GM21576 (cell line): ENCODE data around the gene CCSER1.
"Not testable (repeated sequence)": the region's sequence is repeated elsewhere in the genome, so short reads cannot be mapped to it uniquely, and the experiment has no call there.

Experiments used
- ATAC-seq: cut with Tn5 transposase; IDR thresholded peaks from one replicate; pipeline ENCODE4 v1.9.1; 2021; ENCODE audit warnings: mild to moderate bottlenecking, moderate library complexity; ENCODE audit not compliant: unreplicated experiment

Gene CCSER1

GRCh38 chr4:90641861-90642599 lies 514.8 kb downstream of the CCSER1 start:
- ATAC-seq: no peak

DNA sequence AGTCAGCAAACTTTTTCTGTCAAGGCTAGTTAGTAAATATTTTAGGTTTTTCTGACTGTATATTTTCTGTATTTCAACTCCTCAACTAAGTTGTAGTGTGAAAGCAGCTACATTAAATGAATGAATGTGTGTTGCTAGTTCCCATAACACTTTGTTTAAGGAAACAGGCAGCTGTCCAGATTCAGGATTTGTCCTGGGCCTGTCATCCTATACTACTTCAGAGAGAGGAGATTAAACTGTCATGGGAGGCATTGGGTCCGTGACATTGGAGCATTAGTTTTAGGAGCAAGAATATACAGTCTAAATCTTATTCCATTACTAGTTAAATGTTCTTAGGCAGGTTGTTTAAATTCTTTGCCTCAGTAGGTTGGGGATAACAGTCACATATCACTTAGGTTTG lies 516.0 kb downstream of the CCSER1 start:
- ATAC-seq: no peak

- no peak for ATAC-seq
Observed at GRCh38 chr4:90648311-90648710, 521.1 kb downstream of the CCSER1 start.

DNA sequence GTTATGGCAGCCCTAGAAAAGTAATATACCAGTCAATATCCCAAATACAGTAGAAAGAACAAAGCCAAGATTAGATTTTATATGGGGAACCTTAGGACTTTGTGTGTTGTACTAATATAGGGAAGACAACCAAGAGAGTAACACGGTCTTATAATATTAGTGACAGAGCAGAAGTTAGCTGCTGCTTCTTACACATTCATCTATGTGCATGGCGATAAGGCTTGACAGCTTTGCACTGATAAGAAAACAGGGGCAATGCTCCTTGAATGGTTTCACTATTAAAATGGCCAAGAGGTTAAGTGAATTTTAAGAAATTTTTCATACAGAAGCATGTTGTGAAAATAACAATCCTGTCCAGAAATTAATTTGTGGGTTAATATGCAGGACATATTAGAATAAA lies 521.6 kb downstream of the CCSER1 start:
- ATAC-seq: no peak

GRCh38 chr4:90660672-90661071 lies 533.5 kb downstream of the CCSER1 start:
- no peak for ATAC-seq

DNA sequence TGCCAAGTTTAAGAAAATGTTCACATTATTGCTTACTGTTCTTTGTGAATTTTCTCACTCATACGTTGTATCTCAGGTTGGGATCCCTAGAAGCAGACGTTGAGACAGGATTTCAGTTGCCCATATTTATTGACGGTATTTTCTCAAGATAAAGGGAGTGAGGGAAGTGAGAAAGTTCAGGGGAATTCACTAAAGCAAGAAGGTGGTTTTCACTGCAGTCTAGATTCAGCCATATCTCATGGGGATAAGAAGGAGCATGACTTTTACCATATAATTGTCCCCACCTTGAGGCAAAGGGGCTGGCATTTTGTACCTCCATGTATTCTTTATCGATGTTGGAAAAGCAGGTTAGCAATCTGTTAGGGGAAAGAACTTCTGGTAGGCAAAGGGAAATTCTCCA lies 543.0 kb downstream of the CCSER1 start:
- ATAC-seq: no peak

DNA sequence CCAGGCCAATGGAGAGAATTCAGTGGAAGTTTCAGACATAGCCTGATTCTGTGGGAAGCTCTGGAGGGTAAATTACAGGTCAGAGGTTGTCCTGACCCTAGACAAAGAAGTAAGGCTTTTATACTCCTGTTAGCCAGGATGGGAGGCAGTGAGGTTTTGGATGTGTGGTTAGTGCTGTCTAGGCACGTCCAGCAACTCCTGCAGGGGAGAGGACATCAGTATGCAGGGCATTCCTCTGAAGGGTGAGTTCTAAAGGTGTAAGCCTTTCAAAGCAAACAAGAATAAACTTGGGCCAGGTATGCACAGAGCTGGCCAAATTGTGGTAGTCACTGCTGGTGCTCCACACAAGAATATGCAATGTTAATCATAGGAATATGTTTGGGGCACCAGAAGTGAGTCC lies 562.5 kb downstream of the CCSER1 start:
- no peak for ATAC-seq

- ATAC-seq: no peak
Observed at GRCh38 chr4:90695411-90695810, 568.2 kb downstream of the CCSER1 start.

- ATAC-seq: not testable (repeated sequence)
Observed at GRCh38 chr4:90705501-90705900, 578.3 kb downstream of the CCSER1 start.

DNA sequence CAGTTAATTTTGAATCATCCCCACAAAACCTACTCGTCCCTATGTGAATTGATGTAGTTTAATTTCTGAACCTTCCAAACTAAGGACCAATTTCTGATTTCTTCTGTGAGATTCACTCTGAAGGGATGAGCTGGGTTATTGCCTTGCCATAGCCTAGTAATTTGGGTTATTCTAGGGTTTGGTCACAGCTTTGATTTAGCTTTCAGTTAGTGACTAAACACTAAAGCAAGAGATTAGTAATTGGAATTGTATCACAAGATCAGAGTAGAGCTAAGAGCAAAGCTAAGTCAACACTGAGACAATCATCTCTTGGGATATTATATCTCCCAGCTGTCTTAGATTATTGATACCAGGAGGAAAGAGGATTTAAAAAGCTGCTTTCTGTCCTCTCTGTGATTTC lies 588.0 kb downstream of the CCSER1 start:
- ATAC-seq: no peak

GRCh38 chr4:90718931-90719330 lies 591.7 kb downstream of the CCSER1 start:
- no peak for ATAC-seq

- no peak for ATAC-seq
Observed at GRCh38 chr4:90727938-90728337, 600.7 kb downstream of the CCSER1 start.

DNA sequence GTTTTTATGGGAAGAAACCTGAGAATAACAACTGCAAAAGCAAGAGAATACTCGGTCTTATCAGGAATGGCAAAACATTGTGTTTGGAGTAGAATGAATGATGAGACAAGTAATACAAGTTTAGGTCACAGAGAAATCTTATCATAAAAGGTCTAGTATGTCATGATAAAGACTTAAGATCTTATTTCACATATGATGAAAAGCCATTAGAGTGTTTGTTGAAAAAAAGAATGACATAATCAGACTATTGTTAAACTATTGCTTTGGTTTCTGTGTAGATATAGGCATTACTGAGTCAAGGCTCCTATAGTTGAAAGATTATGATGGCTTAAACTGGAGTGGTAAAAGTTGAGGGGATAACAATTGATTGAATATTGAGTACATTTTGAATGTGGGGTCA lies 603.6 kb downstream of the CCSER1 start:
- no peak for ATAC-seq

GRCh38 chr4:90733211-90733610 lies 606.0 kb downstream of the CCSER1 start:
- no peak for ATAC-seq

- no peak for ATAC-seq
Observed at GRCh38 chr4:90745176-90745575, 618.0 kb downstream of the CCSER1 start.

DNA sequence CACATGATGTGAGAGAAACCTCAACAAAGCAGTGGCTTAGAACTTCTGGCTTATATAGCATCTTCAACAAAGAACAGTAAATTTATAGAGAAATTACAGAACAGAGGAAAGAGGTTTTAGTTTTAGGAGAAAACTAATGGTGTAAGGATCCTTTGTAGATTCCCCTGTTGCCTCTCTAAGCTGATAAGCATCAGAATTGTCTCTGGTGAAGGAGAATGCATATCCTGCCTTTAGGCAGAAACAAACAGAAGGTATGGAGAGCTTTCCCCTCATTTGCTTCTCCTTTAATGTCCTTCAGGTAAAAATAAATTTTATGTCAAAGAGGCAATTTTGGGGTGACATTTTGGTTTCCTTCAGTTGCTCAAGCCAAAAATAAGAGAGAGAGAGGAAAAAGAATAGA lies 625.9 kb downstream of the CCSER1 start:
- no peak for ATAC-seq

DNA sequence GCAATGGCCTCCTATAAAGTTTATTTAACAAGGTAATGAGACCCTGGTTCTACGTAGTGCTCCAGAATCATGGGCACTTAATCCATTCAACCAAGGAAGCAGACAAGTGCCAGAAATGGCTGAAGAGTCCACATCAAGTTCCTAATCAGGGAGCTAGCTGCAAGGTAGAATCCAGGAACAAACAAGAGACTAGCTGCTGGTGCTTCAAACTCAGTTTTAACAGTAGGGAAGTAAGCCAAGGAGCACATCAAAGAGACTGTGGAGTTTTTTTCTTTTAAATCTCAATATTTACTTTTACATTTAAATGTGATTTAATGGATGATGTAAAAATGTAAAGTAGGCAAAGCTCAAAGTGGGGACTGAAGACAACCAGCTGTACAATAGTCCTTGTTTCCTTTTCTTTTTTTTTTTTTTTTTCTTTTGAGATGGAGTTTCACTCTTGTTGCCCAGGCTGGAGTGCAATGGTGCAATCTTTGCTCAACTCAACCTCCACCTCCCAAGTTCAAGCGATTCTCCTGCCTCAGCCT lies 630.4 kb downstream of the CCSER1 start:
- no peak for ATAC-seq

- ATAC-seq: no peak
Observed at GRCh38 chr4:90760059-90760458, 632.9 kb downstream of the CCSER1 start.

- ATAC-seq: no peak
Observed at GRCh38 chr4:90766837-90767236, 639.6 kb downstream of the CCSER1 start.

DNA sequence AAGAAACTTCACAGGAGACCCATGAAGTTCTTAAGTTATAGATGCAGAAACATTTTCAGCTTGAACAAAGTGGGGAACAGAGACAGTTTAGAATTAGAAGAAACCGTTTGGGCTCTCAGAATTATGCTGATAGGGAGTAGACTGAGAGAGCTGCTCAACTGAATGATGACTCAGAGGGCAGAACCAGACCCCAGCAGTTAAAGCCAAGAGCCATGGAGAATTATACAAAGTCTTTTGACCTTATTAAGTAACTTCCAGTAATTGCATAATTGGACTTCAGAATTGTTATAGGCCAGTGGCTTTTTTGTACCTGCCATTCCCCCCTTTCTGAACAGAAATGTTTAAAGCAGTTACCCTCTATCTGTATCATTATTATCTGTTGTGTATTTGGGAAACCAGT lies 642.1 kb downstream of the CCSER1 start:
- ATAC-seq: no peak

DNA sequence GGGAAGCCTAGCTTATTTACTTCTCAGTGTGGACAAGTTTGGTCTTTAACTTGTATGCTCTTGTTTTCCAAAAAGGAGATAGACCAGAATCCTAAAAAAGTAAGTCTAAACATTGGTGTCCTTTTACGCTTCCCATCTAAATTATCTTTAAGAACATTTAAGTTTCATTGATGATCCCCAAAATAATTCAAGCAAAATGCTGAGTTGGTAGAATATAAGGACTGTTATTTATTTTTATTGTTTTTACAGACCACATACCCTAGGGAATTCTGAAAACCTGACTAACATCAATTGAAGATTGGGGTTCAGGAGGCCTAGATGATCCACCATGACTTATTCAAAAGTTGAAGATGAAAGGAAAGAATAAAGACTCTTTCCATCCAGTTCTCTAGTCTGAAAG lies 653.0 kb downstream of the CCSER1 start:
- no peak for ATAC-seq

GRCh38 chr4:90786602-90787001 lies 659.4 kb downstream of the CCSER1 start:
- ATAC-seq: no peak

GRCh38 chr4:90792696-90793095 lies 665.5 kb downstream of the CCSER1 start:
- ATAC-seq: no peak
